DMS 273 (cell line): ENCODE measurements around the gene NSRP1.
"Not testable (repeated sequence)": the region's sequence is repeated elsewhere in the genome, so short reads cannot be mapped to it uniquely, and the experiment has no call there.

ENCODE experiments used
- DNase-seq: peaks from one replicate; lab custom pipeline; 2025; ENCODE audit not compliant: unreplicated experiment; lab: John Stamatoyannopoulos, UW

The NSRP1 gene

DNA sequence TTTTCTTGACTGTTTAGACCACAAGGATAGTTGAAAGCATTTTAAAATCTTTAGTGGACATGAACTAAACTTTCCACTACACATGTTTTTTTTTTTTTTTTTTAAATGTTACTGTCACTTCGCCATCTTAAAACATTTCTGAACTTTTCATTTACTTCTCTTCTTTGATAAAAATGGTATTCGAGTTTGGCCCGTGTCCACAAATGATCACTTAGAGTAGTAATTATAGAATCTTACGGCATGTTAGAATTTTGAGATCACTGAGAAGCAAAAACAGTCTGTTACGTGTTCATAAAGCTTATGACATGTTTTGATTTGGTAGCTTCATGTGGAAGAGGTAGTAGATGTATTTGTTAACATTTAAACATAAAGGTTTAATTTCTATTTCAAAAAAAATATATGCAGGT lies 1.1 kb downstream of the NSRP1 start:
- DNase-seq, result peak; percentile 51

DNA sequence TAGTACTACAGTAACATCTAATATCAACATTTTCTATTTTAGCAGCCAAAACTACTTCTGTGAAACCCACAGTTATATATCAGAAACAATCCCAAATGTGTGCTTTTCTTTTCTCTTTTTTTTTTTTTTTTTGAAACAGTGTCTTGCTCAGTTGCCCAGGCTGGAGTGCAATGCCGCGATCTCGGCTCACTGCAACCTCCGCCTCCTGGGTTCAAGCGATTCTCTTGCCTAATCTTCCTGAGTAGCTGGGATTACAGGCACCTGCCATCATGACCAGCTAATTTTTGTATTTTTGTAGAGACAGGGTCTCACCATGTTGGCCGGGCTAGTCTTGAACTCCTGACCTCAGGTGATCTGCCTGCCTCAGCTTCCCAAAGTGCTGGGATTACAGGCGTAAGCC lies 2.0 kb downstream of the NSRP1 start:
- DNase-seq, result not testable (repeated sequence)

DNA sequence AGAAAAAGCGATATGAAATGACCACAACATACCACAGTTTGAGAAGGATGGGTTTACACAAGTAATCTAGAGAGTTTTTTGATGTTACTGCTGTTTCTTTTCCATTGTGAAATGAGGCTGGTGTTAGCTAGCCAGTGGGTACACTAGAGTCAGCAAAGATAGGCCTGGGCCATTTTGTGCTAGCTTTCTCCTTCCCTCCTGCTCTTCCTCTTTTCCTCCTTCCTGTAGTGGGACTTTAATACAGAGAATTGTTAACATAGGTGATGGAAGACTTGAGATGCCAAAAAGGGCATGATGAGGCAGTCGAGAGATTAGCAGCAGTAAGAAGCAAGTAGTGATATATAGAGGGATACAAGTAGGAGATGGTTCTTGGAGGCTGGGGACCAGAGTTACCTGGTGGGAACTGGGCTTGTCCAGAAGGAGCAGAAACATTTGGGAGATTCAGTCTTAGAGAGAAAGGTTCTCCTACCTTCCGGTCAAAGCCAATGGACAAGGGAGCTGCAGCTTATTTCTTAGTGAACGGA lies 7.7 kb downstream of the NSRP1 start:
- no peak for DNase-seq

DNA sequence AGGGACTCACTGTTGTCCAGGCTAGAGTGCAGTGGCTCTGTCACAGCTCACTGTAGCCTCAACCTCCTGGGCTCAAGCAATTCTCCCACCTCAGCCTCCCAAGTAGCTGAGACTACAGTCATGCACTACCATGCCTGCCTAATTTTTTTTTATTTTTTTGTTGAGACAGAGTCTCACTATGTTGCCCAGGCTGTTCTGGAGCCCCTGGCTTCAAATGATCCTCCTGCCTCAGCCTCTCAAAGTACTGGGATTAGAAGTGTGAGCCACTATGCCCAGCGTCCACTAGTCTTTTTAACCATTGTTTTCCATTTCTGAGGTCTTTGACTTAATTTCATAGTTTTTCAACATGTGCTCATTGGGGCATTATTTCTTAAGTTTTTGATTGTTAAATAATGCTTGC lies 13.5 kb downstream of the NSRP1 start:
- DNase-seq, result no peak

DNA sequence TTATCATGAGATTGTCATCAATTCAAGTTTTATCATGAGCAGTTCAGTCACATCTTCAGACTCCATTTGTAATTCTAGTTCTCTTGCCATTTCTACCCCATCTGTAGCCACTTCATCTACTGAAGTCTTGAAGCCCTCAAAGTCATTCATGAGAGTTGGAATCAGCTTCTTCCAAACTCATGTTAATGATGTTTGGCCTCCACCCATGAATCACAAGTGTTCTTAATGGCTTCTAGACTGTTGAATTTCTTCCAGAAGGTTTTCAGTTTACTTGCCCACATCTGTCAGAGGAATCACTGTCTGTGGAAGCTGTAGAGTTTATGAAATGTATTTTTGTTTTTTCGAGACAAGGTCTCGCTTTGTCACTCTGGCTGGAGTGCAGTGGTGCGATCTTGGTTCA lies 16.0 kb downstream of the NSRP1 start:
- no peak for DNase-seq

DNA sequence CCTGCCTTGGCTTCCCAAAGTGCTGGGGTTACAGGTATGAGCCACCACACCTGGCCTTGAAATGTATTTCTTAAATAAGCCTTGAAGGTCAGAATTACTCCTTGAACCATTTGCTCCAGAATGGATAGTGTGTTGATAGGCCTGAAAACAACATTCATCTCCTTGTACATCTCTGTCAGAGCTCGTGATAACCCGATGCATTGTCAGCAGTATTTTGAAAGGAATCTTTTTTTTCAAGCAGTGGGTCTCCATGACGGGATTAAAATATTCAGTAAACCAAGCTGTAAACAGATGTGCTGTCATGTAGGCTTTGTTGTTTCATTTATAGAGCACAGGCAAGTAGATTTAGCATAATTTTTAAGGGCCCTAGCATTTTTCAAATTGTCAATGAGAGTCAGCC lies 16.6 kb downstream of the NSRP1 start:
- DNase-seq, result no peak

DNA sequence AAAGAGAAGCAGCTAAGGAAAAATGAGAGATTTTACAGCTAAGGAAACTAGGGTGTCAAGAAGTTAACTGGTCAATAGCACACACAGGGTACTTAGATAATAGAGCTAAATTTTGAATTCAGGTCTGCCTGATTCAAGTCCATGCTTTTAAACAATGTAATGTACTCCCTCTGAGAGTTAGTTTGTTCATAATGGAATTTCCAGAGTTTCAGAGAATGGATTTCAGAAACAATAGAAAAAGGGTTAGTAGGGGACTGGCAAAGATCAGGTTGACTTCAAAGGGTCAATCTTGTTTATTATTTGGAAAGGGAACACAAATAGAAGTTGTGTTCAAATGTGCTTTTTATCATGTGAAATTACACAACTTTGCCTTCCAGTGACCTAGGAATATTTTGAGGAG lies 17.9 kb downstream of the NSRP1 start:
- DNase-seq, result no peak

DNA sequence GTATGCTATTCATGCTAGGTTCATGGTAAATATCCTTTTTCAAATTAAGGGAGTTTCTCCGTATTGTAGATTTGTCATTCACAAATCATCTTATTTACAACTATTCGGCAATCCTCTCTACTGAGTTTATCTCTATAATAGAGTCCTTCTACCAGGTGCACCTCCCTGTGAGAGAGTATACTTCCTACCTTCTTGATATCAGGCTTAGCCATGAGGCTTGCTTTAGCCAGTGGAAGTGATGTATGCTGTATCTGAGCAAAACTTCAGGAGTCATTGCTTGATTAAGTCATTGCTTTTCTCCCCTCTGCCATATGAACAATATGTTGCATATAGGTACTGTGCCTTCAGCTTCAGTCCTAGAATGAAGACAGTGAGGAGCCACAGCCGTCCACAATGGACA lies 20.5 kb downstream of the NSRP1 start:
- DNase-seq, result no peak

DNA sequence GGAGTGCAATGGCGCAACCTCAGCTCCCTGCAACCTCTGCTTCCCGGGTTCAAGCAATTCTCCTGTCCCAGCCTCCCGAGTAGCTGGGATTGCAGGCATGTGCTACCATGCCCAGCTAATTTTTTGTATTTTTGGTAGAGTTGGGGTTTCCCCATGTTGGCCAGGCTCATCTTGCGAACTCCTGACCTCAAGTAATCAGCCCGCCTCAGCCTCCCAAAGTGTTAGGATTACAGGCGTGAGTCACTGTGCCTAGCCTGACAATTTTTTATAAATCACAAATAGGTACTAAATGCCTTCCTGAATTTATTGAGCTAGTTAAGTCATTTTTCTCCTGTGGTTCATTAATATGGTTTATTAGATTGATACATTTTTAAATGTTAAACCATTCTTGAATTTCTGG lies 31.2 kb downstream of the NSRP1 start:
- not testable (repeated sequence) for DNase-seq

DNA sequence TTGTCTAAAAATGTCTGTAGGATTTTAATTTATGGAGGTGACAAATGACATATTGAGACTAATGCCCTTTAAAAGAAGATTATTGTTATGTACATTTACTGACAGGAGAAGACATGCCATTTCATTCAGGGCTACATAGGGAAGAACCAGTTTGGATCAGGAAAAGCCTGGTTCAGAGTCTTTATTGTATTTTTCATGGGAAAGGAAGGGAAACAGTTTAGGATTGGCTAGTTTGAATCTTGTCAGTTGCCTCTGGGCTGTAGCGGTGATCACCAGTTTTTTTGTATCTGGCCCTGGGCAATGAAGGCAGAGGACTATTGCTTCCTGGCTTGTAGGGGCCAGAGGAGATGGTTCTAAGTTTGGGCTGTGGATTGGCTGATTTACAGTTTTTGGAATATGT lies 31.8 kb downstream of the NSRP1 start:
- no peak for DNase-seq

DNA sequence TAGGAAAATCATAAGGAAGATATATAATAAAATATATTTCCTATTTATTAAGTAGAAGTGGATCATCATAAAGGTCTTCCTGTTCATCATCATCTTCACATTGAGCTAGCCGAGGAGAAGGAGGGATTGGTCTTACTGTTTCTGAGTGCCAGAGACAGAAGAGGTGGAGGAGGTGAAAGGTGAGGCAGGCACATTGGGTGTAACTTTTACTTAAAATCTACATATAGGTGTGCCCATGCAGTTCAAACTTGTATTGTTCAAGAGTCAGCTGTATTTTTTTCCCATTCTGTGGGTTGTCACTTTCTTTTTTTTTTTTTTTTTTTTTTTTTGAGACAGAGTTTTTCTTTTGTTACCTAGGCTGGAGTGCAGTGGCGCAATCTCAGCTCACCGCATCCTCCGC lies 34.9 kb downstream of the NSRP1 start:
- no peak for DNase-seq

DNA sequence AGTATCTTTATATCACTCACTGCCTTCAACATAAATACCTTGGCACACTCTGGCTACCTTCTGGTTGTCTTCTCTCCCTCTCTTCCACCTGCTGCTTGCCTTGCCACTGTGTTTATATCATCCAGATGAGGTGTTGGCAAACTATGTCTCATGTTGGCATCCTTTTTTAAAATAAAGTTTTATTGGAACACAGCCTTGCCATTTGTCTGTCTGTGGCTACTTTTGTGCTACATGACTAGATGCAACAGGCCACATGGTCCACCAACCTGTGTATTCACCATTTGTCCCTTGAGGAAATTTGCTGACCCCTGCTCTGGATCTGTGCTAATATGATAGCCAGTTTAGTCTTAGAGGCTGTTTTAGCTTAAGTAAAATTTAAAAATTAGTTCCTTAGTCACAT lies 36.8 kb downstream of the NSRP1 start:
- no peak for DNase-seq

DNA sequence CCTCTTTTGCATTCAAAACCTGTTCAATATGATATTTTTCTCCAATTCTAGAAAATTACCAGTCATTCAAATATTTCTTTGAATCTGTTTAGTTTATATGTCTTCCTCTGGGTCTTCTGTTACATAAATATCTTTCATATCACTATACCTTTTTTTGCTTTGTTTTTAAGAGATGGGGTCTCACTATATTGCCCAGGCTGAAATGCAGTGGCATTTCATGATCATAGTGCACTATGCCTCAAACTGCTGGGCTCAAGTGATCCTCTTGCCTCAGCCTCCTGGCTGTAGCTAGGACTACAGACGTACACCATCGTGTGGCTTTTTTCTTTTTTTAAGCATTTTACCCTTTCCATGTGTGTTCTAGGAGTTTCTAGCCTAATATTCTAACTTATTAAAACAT lies 38.8 kb downstream of the NSRP1 start:
- no peak for DNase-seq

DNA sequence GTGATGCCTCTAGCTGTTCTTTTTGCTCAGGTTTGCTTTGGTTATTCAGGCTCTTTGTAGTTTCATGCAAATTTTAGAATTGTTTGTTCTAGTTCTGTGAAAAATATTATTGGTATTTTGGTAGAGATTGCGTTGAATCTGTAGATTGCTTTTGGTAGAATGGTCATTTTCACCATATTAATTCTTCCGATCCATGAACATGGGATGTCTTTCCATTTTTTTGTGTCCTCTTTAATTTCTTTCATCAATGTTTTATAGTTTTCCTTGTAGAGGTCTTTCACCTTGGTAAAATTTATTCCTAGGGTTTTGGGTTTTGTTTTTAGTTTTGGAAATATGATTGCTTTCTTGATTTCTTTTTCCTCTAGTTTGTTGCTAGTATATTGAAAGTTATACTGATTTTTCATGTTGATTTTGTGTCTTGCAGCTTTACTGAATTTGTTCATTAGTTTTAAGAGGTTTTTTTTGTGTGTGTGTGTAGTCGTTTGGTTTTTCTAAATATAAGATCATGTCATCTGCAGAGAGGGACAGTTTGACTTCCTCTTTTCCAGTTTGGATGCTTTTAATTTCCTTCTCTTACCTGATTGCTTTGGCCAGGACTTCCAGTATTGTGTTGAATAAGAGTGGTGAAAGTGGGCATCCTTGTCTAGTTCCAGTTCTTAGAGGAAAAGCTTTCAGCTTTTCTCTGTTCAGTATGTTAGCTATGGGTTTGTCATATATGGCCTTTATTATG lies 42.4 kb downstream of the NSRP1 start:
- DNase-seq, result no peak

DNA sequence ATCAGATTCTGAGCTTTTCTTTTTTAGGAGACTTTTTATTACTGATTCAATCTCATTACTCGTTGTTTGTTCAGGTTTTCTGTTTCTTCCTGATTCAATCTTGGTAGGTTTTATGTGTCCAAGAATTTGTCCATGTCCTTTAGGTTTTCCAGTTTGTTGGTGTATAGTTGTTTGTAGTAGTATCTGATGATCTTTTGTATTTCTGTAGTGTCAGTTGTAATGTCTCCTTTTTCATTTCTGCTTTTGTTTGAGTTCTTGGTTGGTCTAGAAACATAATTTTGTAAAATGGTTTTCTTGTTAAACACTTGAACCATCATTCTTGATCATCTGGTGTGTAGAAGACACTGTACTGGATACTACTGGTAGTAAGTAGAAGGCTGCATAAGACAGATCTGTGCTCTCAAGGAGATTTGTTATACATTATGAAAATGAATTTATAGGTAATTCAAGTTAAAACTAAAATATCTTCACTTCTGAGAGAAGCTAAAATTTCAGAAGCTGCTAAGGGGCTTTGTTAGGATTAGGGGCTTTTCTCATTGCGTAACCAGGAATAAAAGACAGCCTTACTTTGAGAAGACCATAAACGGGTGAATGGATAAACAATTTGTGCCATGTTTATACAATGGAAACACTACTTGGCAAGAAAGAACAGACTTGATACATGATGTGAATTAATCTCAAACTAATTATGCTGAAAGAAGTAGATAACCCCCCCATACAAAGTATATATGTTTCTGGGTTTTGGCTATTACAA lies 44.0 kb downstream of the NSRP1 start:
- DNase-seq, result no peak

DNA sequence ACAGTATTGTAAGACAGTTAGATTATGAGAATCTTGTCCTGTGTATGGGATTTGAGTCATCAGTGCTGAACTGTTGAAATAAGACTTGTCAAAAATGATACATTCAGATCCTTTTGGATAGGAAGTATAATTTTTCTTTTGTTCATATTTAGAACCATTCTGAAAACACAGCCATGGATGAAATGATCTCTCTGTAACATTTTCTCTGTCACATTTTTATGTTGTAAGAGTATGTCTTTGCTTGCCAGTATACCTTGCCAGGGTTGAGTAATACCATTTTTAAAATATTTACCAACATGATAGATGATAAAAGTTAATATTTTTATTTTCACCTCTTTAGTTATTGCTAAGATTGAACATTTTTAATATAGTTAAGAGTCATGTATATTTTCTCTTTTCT lies 45.0 kb downstream of the NSRP1 start:
- DNase-seq, result no peak

DNA sequence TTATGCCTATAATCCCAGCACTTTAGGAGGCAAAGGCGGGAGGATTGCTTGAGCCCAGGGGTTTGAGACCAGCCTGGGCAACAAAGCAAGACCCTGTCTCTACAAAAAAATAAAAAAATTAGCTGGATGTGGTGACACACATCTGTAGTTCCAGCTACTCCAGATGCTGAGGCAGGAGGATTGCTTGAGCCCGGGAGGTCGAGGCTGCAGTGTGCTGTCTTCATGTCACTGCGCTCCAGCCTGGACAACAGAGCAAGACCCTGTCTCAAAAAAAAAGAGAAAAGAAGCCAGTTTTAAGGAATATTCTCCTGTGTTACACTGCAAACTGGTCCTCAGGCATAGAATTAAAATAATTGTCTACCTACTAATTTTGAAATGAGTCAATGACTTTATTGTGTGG lies 47.9 kb downstream of the NSRP1 start:
- DNase-seq, result no peak

DNA sequence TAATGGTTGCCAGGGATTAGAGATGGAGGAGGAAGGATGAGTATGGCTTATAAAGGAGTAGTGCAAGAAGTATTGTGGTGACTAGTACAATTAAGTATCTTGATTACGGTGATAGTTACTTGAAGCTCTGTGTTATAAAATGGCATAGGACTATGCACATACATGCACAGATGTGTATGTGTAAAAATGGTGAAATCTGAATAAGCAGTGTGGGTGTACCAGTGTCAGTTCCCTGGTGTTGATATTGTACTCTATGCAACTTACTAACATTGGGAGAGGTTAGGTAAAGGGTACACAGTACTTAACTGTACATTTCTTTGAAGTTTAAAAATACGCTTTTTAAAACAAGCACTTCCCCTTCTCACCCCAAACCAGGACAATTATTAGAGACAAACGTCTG lies 48.5 kb downstream of the NSRP1 start:
- no peak for DNase-seq

DNA sequence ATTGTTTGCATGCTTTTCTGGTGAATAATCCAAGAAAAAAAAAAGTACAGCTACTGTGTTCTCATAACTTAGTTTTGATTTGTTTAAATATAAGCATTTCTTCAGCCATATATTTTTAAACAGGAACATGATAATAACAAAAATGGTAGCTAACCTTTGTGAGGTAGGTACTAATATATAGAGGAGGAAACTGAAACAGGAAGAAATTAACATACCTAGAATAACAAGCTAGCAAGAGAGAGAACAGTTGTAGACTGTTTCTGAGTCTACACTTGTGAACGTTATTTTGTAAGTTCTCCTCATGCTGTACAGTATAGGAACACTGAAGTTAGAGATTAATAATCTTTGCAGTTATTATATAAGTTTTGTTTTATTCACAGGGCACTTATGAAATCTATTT lies 49.3 kb downstream of the NSRP1 start:
- DNase-seq, result no peak

DNA sequence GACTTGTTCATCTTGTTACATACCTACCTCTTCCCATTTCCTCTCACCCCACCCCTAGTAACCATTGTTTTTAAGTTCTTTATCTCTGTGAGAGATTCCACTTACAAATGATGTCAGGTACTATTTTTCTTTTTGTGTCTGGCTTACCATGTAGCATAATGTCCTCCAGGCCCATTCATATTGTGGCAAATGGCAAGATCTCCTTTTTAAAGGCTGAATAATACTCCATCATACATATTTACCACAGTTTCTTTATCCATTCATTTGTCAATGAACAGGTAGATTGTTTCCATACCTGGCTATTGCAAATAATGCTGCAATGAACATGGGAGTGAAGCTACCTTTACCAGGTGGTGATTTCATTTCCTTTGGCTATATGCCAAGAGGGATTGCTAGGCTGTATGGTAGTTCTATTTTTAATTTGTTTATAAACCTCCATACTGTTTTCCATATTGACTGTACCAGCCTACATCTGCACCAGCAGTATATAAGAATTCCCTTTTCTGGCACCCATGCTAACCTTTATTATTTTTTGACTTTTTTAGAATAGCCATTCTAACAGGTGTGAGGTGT lies 53.9 kb downstream of the NSRP1 start:
- DNase-seq, result no peak

DNA sequence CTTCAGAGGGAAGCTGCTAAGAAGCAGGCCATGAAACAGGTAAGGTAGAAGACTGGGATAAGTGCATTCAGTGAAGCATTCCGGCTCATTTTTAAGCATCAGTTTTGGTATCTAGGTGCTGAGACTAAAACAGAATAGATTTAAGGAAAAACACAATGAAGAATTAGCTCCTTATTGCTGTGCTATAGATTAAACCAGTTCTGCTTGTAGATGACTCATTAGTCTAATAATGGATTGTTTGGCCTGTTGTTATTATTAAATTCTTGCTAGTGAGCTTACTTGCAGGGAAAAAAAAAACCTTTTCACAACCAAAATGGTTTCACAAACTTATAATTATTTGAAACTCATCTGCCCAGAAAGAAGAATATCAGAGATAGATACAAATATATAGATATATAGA lies 55.9 kb downstream of the NSRP1 start:
- no peak for DNase-seq

DNA sequence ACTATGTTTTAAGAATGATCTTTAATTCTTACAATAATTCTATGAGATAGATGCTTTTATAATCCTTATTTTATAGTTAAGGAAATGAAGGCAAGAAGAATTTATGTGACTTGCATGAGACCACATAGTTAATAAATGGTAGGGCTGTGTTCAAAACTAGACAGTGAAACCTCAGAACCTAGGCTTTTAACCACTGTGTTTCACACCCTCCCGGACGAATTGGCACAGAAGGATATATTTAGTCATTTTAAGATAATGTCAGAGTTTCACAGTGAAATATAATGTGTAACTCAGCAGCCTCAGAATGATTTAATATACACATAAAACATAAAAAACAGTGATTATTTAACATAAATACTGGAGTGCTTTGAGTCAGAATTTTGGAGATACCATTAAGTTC lies 57.0 kb downstream of the NSRP1 start:
- DNase-seq, result no peak
